Upper lobe of left lung (tissue), 6 donors: ENCODE results near the gene ASAH2. TPM values are rescaled to one million over a fixed set of nuclear protein-coding genes. Genes with fewer than 3 reads are reported as not detected.

Experiments
- ATAC-seq, 2 donors: fragments of 200-7000 bp; cut with Tn5 transposase; one replicate each; pipeline ENCODE4 v1.9.1; 2022; ENCODE audit warnings: mild to moderate bottlenecking in 2 of 2, moderate library complexity in 2 of 2; ENCODE audit not compliant: low FRiP score in 2 of 2
- DNase-seq, 2 donors: peaks; one replicate each; pipeline ENCODE4 v3.0.0-alpha.2; 2019 to 2020
- H3K27ac ChIP-seq, 4 donors: fragments of 200-600 bp; sonication (generic); one replicate each; pipeline ENCODE4 v1.5.1; 2016 to 2019
- H3K27me3 ChIP-seq, 4 donors: fragments of 200-600 bp; sonication (generic); one replicate each; pipeline ENCODE4 v1.5.1; 2017 to 2019
- H3K36me3 ChIP-seq, 4 donors: fragments of 200-600 bp; sonication (generic); one replicate each; pipeline ENCODE4 v1.5.1; 2016 to 2019
- H3K4me1 ChIP-seq, 4 donors: fragments of 200-600 bp; sonication (generic); one replicate each; pipeline ENCODE4 v1.5.1; 2018 to 2019
- H3K4me3 ChIP-seq, 4 donors: fragments of 200-600 bp; sonication (generic); one replicate each; pipeline ENCODE4 v1.5.1; 2017 to 2019; ENCODE audit warnings: mild to moderate bottlenecking in 2 of 4, moderate library complexity in 1 of 4
- H3K9me3 ChIP-seq, 4 donors: fragments of 200-600 bp; sonication (generic); one replicate each; pipeline ENCODE4 v1.5.1; 2018 to 2019
- EP300 ChIP-seq, 4 donors: sonication (generic); formaldehyde crosslinking; IDR thresholded peaks; one replicate each; pipeline ENCODE4 v1.5.1; 2017; ENCODE audit warnings: antibody characterized with exemption in 4 of 4, control low read depth in 2 of 4
- POLR2A ChIP-seq, 4 donors: fragments of 450-650 bp; IDR thresholded peaks; one replicate each; pipeline ENCODE4 v1.5.1; 2016 to 2017; ENCODE audit warnings: antibody characterized with exemption in 4 of 4, mild to moderate bottlenecking in 2 of 4
- POLR2AphosphoS5 ChIP-seq, 2 donors: sonication (generic); formaldehyde crosslinking; IDR thresholded peaks; one replicate each; pipeline ENCODE4 v1.5.1; 2017; ENCODE audit warnings: antibody characterized with exemption in 2 of 2
- whole genome bisulfite sequencing, 2 donors: methylation state at CpG; one replicate each; pipeline ENCODE4 v1.1.5; 2017 to 2018; 5-methylcytosine and 5-hydroxymethylcytosine counted together
- total RNA-seq, 6 donors: library from RNA; depleted of rRNA in 4 of 6; stranded (reverse); fragments of >200 nt in 4 of 6; gene quantifications; one replicate each; pipeline versions ENCODE4 v1.1.0 to v1.2.1, GENCODE V29; 2016 to 2021
- TF ChIP-seq, protein P1 (sequence below), 6 experiments: fragments of 450-650 bp in 4 of 6; fragments of 200-600 bp in 2 of 6; sonication (generic) in 2 of 6; IDR thresholded peaks; one replicate each; pipeline ENCODE4 v1.5.1; 2016 to 2019; ENCODE audit warnings: antibody characterized with exemption in 6 of 6
- donor health status: DM: no; HTN: no; CAD: no; lungs with moderate emphysema.
- donor health status: DM: no; HTN: yes; CAD: no; lungs with severe emphysema.

ASAH2 gene
- total RNA-seq, 6 donors from 2014 or later, result 0.11 to 21.0 (median 0.61) TPM

DNA sequence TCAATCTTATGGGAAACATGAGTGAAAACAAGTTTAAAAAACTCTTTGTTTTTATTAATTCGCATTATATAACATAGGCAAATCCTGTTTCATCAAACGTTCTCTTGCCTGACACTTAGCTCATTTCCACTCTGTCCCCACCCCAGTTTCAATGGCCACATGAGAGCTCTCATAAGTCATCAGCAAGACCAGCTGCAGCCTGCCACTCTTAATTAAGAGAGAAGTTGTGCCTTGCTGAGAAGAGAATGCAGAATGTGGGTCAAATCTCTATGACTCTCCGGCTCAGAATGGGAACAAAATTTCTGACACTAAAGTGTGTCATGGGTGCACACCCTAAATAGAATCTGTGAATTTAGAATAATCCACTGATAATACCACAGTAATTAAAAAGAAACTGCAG, 39.6 kb downstream of the ASAH2 start:
- ATAC-seq (no peak), DNase-seq (no peak)
- H3K9me3 ChIP-seq, result no peaks in the 10 kb centered on the region
- H3K4me1 ChIP-seq, result no peaks in the 10 kb centered on the region
- H3K27me3 ChIP-seq, result no peaks in the 10 kb centered on the region
- H3K36me3 ChIP-seq, result no peaks in the 10 kb centered on the region
- 59 to 74% methylated on average over 3 of the region's 3 CpGs for WGBS, 2 donors
- no peak overlapping the region for H3K27ac ChIP-seq
- H3K4me3 ChIP-seq, result no peak overlapping the region
- no peak for TF ChIP-seq POLR2AphosphoS5 (IDR thresholded peaks at IDR 0.05)

DNA sequence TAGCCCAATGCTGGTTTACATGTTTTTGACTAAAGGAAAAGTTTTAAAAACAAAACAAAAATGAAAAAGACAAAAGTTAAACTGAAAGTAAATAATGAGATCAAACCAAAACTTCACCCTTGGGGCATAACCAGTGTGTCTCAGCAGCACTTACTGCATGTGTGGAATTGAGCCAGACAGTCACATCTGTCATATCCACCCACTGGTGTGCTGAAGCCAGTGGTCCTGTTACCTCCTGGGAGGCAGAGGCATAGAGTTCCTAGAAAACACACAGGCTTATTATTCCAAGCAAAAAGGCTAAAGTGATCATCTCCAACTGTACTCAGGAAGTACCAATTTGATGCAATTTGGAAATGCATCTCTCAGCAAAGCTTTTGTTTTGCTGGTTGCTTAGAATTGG, 40.4 kb downstream of the ASAH2 start:
- TF ChIP-seq EP300 (IDR thresholded peaks at IDR 0.05) (no peak), POLR2AphosphoS5 (IDR thresholded peaks at IDR 0.05) (no peak), POLR2A (IDR thresholded peaks at IDR 0.05) (no peak)
- TF ChIP-seq, protein P1, sequence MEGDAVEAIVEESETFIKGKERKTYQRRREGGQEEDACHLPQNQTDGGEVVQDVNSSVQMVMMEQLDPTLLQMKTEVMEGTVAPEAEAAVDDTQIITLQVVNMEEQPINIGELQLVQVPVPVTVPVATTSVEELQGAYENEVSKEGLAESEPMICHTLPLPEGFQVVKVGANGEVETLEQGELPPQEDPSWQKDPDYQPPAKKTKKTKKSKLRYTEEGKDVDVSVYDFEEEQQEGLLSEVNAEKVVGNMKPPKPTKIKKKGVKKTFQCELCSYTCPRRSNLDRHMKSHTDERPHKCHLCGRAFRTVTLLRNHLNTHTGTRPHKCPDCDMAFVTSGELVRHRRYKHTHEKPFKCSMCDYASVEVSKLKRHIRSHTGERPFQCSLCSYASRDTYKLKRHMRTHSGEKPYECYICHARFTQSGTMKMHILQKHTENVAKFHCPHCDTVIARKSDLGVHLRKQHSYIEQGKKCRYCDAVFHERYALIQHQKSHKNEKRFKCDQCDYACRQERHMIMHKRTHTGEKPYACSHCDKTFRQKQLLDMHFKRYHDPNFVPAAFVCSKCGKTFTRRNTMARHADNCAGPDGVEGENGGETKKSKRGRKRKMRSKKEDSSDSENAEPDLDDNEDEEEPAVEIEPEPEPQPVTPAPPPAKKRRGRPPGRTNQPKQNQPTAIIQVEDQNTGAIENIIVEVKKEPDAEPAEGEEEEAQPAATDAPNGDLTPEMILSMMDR (IDR thresholded peaks at IDR 0.05), result no peak
- no peaks in the 10 kb centered on the region for H3K9me3 ChIP-seq
- no peak for DNase-seq
- no peaks in the 10 kb centered on the region for H3K36me3 ChIP-seq
- H3K27me3 ChIP-seq, result no peaks in the 10 kb centered on the region
- H3K27ac ChIP-seq, result no peak overlapping the region
- no peak overlapping the region for H3K4me3 ChIP-seq
- no peak for ATAC-seq
- no peaks in the 10 kb centered on the region for H3K4me1 ChIP-seq

Other genes starting within 250 kb of the ASAH2 start
- 10 to 100 TPM; 43.1 to 79.6 (median 55.6) TPM for gene WASHC2A, start 183.6 kb downstream of the ASAH2 start, total RNA-seq